ENCODE results near the gene LIMA1.

LIMA1 gene

DNA sequence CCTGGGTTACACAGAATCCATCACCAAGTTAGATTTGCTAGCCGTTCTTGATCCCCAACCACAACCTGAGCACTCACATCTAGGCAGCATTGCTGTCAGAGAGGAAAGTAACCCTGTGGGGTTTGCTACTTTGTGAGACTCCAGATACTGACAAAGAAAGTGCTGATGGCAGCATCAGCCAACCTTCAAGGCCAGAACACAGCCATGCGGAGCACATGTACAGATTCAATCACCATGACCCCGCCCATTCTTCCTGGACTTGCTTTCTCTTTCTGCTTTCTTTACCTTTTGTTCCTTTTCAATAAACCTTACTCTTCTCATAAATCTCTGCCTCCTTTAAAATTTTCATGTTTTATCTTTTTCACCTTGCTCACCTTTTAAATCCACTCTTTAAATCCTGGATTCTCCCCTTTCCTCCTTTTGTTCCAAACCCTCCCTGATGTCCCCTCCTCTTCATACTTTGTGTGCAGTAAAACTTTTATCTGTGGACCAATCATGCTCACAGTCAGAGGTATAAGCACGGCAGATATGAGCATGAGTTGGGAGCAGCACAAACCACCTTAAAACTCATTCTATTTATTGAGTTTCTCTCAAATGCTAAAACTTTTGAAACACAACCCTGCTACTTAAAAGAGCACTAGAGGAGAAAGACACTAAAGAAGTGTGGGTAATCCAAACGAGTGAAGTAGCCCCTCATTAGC, 94.3 kb downstream of the LIMA1 start:
- H3K27ac ChIP-seq = peak overlapping the region; percentile 42

DNA sequence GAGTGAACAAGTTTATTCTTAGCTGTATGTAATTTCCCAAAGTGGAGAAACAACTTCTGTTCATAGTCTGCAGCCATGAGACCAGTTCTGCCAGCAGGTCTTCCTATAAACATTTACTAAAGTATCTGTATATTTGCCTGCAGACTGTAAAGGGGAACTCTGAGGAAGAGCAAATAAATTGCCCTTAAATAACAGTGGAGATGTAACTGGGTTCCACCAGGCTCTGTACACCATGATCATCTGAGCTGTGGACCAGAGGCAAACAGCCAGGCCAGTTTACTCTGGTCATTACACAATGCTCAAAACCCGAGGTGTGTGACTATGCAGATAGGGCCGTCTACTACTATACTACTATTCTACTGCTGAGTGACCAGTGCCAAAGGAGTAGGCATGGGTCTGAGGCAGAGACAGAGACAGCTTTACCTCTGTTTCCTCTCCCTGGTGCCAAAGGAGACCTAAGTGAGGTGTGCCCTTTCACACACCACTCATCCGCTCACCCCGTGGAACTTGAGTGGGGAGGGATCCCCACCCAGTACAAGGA, 95.0 kb downstream of the LIMA1 start:
- TF ChIP-seq, protein P1, sequence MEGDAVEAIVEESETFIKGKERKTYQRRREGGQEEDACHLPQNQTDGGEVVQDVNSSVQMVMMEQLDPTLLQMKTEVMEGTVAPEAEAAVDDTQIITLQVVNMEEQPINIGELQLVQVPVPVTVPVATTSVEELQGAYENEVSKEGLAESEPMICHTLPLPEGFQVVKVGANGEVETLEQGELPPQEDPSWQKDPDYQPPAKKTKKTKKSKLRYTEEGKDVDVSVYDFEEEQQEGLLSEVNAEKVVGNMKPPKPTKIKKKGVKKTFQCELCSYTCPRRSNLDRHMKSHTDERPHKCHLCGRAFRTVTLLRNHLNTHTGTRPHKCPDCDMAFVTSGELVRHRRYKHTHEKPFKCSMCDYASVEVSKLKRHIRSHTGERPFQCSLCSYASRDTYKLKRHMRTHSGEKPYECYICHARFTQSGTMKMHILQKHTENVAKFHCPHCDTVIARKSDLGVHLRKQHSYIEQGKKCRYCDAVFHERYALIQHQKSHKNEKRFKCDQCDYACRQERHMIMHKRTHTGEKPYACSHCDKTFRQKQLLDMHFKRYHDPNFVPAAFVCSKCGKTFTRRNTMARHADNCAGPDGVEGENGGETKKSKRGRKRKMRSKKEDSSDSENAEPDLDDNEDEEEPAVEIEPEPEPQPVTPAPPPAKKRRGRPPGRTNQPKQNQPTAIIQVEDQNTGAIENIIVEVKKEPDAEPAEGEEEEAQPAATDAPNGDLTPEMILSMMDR (conservative IDR thresholded peaks at IDR 0.05) = no peak
- TF ChIP-seq ZFX (IDR thresholded peaks at IDR 0.05) = no peak
- H3K27ac ChIP-seq = peak overlapping the region; percentile 42

More for the DNA sequence above, 94.3 kb downstream of the LIMA1 start:
- TF ChIP-seq ZFX (IDR thresholded peaks at IDR 0.05) = no peak
- TF ChIP-seq, protein P1 (conservative IDR thresholded peaks at IDR 0.05) = no peak

DNA sequence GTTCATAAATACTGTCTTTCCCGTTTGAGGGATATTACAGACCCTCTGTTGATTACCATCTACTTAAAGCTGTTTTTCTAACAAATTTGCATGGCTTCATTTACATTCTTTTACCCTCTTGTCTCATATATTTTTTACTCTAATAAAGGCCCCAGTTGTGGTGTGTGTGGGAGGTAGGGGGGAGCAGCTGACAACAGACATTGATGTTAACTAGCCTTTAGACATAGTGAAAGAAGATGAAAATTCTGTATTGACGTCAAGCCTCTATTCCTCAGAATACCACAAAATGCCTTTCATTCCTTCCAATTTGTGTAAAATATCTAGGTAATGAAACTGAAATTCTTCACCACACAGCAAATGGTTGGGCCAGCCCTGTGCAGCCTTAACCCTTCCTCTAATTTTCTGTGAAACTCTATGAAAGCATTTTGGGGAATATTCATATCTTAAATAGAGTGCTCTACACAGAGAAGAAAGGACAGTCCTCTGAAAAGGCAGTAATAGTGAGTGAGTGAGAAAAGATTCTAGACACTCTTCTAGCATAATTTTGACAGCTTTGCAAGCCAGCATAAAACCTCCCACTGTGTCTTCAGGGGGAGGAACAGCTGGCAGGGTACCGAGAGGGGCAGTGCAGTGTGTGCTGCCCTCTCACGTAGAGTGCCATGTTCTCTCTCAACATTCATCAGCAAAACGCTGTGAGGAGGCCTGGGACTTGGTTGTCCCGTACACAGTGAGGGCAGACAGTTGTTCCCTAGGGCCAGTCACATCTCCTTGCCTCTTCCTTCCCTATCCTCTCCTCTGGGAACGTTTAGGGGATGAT, 96.0 kb downstream of the LIMA1 start:
- TF ChIP-seq, protein P1 (conservative IDR thresholded peaks at IDR 0.05) = no peak
- TF ChIP-seq ZFX (IDR thresholded peaks at IDR 0.05) = no peak
- H3K27ac ChIP-seq = no peak overlapping the region

DNA sequence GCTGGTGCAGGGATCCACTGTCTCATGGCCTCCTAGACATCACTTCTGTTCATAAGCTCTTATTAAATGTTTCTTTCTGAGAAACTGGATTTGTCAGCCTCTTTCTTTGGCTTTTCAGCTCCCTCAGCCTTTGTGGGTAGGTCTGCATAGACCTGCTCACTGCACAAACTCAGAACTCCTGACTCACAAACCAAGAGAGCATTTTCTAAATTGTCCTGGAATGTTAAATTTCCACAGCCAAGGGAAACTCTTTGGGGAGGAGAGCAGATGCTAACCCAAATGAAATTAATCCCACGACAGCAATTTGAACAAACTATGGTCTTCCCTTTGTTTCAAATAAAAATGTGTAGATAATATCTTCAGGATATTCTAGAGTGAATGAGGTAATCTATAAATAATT, 96.6 kb downstream of the LIMA1 start:
- no peak for TF ChIP-seq ZFX (IDR thresholded peaks at IDR 0.05)
- TF ChIP-seq, protein P1 (conservative IDR thresholded peaks at IDR 0.05) = no peak
- no peak overlapping the region for H3K27ac ChIP-seq

DNA sequence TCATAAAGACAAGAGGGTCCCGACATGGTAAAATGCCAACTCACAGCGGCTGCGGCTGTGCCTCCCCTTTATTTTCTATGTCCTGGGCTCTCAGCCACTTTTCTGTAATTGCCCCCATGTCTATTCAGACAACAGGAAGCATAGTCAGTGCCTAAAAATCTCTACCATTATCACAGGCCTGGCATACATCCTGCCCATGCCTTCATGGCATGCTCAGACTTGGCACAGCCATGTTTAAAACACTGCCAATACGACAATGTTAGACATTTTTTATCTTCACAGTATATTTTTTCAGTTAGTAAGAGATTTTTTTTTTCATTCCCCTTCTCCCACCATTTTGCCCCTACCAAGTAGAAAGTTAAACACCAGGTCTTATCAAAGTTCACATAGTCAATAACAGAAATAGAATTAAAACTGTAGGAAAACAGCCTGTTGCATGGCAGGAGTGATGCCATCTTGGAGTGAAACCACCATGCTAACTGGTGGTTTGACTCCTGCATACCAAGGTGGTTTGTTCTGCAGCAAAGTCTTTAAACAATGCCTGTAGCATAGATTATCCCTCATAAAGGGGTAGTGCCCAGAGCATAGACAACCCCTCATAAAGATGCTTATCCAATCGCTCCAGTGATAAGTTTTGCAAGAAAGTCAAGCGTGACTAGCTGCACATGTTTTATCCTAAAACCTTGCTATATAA, 97.2 kb downstream of the LIMA1 start:
- no peak for TF ChIP-seq ZFX (IDR thresholded peaks at IDR 0.05)
- TF ChIP-seq, protein P1 (conservative IDR thresholded peaks at IDR 0.05) = no peak
- H3K27ac ChIP-seq = no peak overlapping the region

DNA sequence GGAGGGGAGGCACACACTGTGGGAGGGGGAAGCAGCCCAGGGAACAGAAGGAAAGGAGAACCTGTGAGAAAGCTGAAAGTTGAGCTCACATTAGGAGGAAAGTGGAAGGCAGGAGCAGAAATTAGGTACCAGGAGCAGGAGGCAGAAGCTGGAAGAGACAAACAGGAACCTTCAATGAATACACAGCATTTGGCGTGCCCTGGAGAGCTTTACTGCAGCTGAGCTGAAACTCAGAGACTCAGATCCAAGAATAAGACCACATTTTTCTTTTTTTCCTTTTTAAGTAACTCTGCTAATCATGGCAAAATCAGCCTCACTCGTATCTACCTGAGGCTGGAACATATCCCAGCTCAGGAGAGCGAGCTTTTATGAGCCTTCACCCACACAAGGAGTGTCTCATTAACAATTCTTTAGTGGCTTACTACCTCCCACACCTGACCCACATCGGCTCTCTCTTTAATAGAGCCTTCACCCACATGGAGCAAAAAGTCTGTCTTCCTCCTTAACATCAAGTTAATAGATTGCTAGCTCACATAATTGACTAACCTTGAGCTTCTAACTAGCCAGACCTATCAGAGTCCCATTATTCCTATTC, 97.9 kb downstream of the LIMA1 start:
- H3K27ac ChIP-seq = no peak overlapping the region
- no peak for TF ChIP-seq ZFX (IDR thresholded peaks at IDR 0.05)
- TF ChIP-seq, protein P1 (conservative IDR thresholded peaks at IDR 0.05) = no peak
